Measurements from ENCODE around the gene FAM184A. TPM values are rescaled to one million over a fixed set of nuclear protein-coding genes. Genes with fewer than 3 reads are reported as not detected.
"Not testable (repeated sequence)": the region's sequence is repeated elsewhere in the genome, so short reads cannot be mapped to it uniquely, and the experiment has no call there.

The FAM184A gene
- total RNA-seq, 3 donors from 2014 or later: 0.60 to 3.4 (median 0.87) TPM

DNA sequence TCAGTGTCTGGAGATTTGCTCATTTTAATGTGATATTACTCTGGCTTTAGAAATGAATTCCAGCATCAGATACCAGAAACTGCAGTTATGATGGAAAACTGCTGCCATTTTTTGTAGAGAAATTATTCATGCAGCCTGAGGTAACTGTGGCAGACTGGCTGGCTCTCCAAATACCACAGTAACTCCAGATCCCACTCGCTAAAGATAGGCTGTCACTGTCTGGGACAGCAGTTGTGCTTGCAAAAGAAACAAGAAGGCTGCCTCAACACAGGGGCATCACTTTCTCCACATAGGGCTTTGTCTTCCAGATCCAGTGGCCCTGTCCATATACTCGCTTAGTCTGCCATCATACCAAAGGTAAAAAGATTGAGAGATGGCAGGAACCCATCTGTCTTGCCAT lies 52.7 kb downstream of the FAM184A start:
- no peaks in the 10 kb centered on the region for H3K9me3 ChIP-seq
- intact Hi-C loops (cut with DNase I, micrococcal nuclease): no loop called here

DNA sequence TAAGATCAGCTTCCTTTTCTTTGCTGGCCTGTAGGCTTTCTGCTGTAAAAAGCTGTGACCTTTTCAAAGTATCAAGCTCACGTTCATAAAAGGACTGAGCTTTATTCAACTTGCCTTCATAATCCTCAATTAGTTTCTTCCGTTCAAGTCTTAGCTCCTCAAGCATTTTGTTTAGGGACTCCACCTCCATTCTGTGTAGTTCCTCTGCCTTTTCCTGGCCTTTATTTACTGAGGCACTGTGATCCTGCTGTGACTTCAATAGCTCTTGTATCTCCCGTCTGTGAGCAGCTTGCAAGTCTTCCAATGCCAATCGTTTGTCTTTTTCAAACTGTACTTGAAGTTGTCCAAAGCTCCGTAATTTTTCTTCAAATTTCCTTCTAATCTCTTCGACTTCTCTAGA lies 54.4 kb downstream of the FAM184A start:
- DNase-seq (no peak), ATAC-seq (no peak)
- TF ChIP-seq, protein P1, sequence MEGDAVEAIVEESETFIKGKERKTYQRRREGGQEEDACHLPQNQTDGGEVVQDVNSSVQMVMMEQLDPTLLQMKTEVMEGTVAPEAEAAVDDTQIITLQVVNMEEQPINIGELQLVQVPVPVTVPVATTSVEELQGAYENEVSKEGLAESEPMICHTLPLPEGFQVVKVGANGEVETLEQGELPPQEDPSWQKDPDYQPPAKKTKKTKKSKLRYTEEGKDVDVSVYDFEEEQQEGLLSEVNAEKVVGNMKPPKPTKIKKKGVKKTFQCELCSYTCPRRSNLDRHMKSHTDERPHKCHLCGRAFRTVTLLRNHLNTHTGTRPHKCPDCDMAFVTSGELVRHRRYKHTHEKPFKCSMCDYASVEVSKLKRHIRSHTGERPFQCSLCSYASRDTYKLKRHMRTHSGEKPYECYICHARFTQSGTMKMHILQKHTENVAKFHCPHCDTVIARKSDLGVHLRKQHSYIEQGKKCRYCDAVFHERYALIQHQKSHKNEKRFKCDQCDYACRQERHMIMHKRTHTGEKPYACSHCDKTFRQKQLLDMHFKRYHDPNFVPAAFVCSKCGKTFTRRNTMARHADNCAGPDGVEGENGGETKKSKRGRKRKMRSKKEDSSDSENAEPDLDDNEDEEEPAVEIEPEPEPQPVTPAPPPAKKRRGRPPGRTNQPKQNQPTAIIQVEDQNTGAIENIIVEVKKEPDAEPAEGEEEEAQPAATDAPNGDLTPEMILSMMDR (IDR thresholded peaks at IDR 0.05): no peak
- H3K4me3 ChIP-seq: no peak overlapping the region
- H3K9me3 ChIP-seq: no peaks in the 10 kb centered on the region
- intact Hi-C loops (cut with DNase I, micrococcal nuclease): no loop called here
- no peaks in the 10 kb centered on the region for H3K36me3 ChIP-seq (ENCODE audit: low read depth)
- H3K4me1 ChIP-seq (ENCODE audit: low read depth): no peaks in the 10 kb centered on the region

More for the DNA sequence above, 52.7 kb downstream of the FAM184A start:
- ATAC-seq (no peak), DNase-seq (no peak)
- Histone ChIP-seq H3K4me1 (ENCODE audit: low read depth) (no peaks in the 10 kb centered on the region), H3K36me3 (ENCODE audit: low read depth) (no peaks in the 10 kb centered on the region), H3K4me3 (no peak overlapping the region)
- TF ChIP-seq, protein P1 (IDR thresholded peaks at IDR 0.05): no peak

DNA sequence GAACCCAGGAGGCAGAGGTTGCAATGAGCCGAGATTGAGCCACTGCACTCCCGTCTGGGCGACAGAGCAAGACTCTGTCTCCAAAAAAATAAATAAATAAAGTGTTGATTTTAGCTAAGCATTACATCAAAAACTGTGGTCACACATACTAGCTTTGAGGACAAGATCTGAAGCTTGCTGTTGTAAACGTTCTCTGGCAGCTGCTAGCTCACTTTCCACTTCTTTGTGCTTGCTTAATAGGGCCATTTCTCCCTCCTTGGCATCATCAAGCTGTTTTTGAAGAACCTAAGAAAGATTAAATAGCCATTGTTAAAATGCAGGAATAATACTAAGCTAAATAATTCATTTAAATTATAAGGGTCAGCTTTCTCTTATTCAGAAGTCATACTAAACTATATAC lies 55.7 kb downstream of the FAM184A start:
- intact Hi-C loops (cut with DNase I, micrococcal nuclease): no loop called here
- DNase-seq (no peak), ATAC-seq (no peak)
- no peaks in the 10 kb centered on the region for H3K36me3 ChIP-seq (ENCODE audit: low read depth)
- TF ChIP-seq, protein P1 (IDR thresholded peaks at IDR 0.05): no peak
- no peaks in the 10 kb centered on the region for H3K4me1 ChIP-seq (ENCODE audit: low read depth)
- no peak overlapping the region for H3K4me3 ChIP-seq
- H3K9me3 ChIP-seq: no peaks in the 10 kb centered on the region

DNA sequence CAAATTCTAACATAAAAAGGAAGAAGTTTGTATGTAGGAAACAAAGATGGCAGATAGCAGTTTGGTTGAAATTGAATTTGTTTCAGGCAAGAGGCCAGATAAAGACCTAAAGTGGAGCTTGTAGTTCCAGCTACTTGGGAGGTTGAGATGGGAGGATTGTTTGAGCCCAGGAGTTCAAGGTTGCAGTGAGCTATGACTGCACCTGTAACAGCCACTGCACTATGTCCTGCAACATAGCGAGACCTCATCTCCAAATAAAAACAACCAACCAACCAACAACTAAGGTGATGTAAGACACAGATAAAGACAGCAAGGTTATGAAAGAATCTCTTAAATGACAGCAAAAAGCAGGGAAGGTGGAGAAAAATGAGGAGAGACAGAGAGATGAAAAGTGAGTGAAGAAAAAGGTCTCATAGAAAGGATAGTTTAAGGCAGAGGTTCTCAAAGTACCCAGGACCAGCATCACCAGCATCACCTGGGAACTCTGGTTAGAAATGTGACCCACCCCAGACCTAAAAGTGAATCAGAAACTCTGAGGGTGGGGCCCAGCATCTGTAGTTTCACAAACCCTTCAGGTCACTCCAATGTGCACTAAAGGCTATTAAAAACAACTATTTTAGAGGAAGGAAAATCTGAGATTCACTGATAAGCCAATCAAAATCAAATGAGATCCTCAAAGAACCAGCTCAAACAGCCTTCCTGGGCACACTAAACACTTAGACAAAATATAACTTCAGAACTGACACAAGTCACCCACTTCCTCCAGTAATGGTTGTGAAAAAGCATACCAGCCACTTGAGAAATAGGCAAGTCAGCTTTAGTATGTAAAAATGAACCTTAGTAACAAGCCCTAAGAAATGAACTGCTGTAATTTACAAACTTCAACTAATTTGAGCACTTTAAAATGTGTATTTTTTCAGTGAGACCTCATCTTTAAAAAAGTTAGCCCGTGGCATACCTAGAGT lies 57.6 kb downstream of the FAM184A start:
- ATAC-seq (no peak), DNase-seq (no peak)
- H3K4me3 ChIP-seq: no peak overlapping the region
- H3K4me1 ChIP-seq (ENCODE audit: low read depth): no peaks in the 10 kb centered on the region
- H3K36me3 ChIP-seq (ENCODE audit: low read depth): no peaks in the 10 kb centered on the region
- H3K9me3 ChIP-seq: no peaks in the 10 kb centered on the region
- TF ChIP-seq, protein P1 (IDR thresholded peaks at IDR 0.05): no peak
- intact Hi-C loops (cut with DNase I, micrococcal nuclease): no loop called here

DNA sequence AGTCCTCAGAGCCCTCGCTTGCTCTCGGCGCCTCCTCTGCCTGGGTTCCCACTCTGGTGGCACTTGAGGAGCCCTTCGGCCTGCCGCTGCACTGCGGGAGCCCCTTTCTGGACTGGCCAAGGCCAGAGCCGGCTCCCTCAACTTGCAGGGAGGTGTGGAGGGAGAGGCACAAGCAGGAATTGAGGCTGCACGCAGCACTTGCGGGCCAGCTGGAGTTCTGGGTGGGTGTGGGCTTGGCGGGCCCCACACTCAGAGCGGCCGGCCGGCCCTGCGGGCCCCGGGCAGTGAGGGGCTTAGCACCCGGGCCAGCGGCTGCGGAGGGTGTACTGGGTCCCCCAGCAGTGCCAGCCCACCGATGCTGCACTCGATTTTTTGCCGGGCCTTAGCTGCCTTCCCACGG lies 63.3 kb downstream of the FAM184A start:
- H3K4me3 ChIP-seq; H3K4me1 ChIP-seq (ENCODE audit: low read depth); H3K36me3 ChIP-seq (ENCODE audit: low read depth); ATAC-seq; H3K9me3 ChIP-seq; intact Hi-C loops (cut with DNase I, micrococcal nuclease): not testable (repeated sequence)
- peak in 1 of 3 donors; percentile 40 for DNase-seq

DNA sequence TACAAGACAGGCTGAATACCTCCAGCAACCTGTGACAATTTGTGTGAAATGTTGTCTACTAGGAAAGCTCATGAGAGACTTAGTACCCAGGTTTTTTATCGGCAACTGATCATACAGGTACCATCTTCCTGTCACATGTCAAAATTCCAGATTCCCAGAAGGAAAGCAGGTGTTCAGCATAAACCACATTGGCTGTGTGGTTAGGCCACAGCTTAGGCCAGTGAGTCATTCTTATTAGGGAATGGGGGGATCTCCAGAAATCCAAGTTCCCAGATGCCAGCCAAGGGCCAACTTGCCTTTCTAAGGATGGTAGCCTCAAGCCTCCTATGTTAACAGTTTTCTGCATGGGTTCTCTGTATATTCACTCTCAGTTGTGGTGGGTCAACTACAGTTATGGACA lies 65.9 kb downstream of the FAM184A start:
- Histone ChIP-seq H3K4me3 (no peak overlapping the region), H3K36me3 (ENCODE audit: low read depth) (no peaks in the 10 kb centered on the region), H3K9me3 (no peaks in the 10 kb centered on the region), H3K4me1 (ENCODE audit: low read depth) (no peaks in the 10 kb centered on the region)
- TF ChIP-seq, protein P1 (IDR thresholded peaks at IDR 0.05): no peak
- intact Hi-C loops (cut with DNase I, micrococcal nuclease): no loop called here
- DNase-seq: no peak
- no peak for ATAC-seq

DNA sequence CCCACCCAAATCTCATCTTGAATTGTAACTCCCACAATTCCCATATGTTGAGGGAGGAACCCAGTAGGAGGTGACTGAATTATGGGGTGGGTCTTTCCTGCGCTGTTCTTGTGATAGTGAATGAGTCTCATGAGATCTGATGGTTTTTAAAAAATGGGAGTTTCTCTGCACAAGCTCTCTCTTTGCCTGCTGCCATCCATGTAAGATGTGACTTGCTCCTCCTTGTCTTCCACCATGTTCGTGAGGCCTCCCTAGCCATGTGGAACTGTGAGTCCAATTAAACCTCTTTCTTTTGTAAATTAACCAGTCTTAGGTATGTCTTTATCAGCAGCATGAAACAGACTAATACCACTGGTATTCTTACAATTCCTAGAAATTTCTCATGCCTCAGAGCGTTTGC lies 69.2 kb downstream of the FAM184A start:
- H3K4me1 ChIP-seq (ENCODE audit: low read depth); H3K4me3 ChIP-seq; DNase-seq; H3K36me3 ChIP-seq (ENCODE audit: low read depth); H3K9me3 ChIP-seq; ATAC-seq; intact Hi-C loops (cut with DNase I, micrococcal nuclease): not testable (repeated sequence)
